PFSK-1 (cell line): ENCODE data around the gene CEP162.

Experiments used
- POLR2AphosphoS5 ChIP-seq: IDR thresholded peaks from 2 replicates; pipeline ENCODE4 v1.6.1; 2012; ENCODE audit warnings: low read depth, mild to moderate bottlenecking, control low read depth, low read length, moderate library complexity
- SIN3A ChIP-seq: IDR thresholded peaks from 2 replicates; pipeline ENCODE4 v1.6.1; 2012; ENCODE audit warnings: mild to moderate bottlenecking, low read length, moderate library complexity, borderline replicate concordance; ENCODE audit not compliant: insufficient read depth

DNA sequence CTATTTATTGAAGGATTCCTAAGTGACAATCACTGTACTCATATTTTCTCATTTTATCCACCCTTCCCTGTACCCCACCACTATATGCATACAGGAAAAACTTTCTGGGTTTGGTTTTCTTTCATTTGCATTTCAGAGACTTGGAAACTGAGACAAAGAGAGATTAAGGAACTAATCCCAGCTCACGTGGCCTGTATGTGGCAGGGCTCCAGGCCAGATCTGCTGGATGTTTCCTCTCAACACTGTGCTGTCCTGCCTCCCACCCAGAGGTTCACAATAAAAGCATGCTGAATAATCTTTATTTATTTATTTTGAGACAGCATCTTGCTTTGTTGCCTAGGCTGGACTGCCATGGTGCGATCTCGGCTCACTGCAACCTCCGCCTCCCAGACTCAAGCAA lies 50.2 kb downstream of the CEP162 start:
- TF ChIP-seq POLR2AphosphoS5 = no peak
- TF ChIP-seq SIN3A = no peak
